H9 (cell line): Measurements from ENCODE around the gene PAQR4. TPM values are rescaled to one million over a fixed set of nuclear protein-coding genes. Genes with fewer than 3 reads are reported as not detected.

Source experiments
- DNase-seq: peaks from one replicate; pipeline ENCODE4 v3.0.0-alpha.2; 2017
- H2AFZ ChIP-seq: one replicate; pipeline ENCODE4 v1.6.1; 2013; ENCODE audit warnings: mild to moderate bottlenecking, low read length, control low read depth, moderate library complexity
- H2AK5ac ChIP-seq: 2 replicates; pipeline ENCODE4 v1.6.1; 2013; ENCODE audit warnings: low read length, control low read depth, mixed read lengths; ENCODE audit not compliant: insufficient read length
- H2BK120ac ChIP-seq: one replicate; pipeline ENCODE4 v1.6.1; 2013; ENCODE audit warnings: low read depth, mild to moderate bottlenecking, low read length, control low read depth, inconsistent platforms; ENCODE audit not compliant: poor library complexity, severe bottlenecking
- H2BK12ac ChIP-seq: 2 replicates; pipeline ENCODE4 v1.6.1; 2013; ENCODE audit warnings: low read length, control low read depth, mixed read lengths, low read depth; ENCODE audit not compliant: insufficient read length
- H2BK15ac ChIP-seq: 2 replicates; pipeline ENCODE4 v1.6.1; 2013; ENCODE audit warnings: low read depth, low read length, control low read depth
- H2BK20ac ChIP-seq: one replicate; pipeline ENCODE4 v1.6.1; 2013; ENCODE audit warnings: low read depth, mild to moderate bottlenecking, low read length, control low read depth, inconsistent platforms; ENCODE audit not compliant: poor library complexity, severe bottlenecking
- H2BK5ac ChIP-seq: 2 replicates; pipeline ENCODE4 v1.6.1; 2013; ENCODE audit warnings: low read length, control low read depth, mixed read lengths; ENCODE audit not compliant: insufficient read length
- H3K14ac ChIP-seq: 2 replicates; pipeline ENCODE4 v1.6.1; 2013; ENCODE audit warnings: low read length, control low read depth; ENCODE audit not compliant: insufficient read depth
- H3K18ac ChIP-seq: 2 replicates; pipeline ENCODE4 v1.6.1; 2013; ENCODE audit warnings: low read depth, mild to moderate bottlenecking, mixed read lengths, low read length, control low read depth; ENCODE audit not compliant: insufficient read length
- H3K23ac ChIP-seq: 2 replicates; pipeline ENCODE4 v1.6.1; 2013; ENCODE audit warnings: low read length, control low read depth, mixed read lengths, low read depth; ENCODE audit not compliant: insufficient read length
- H3K23me2 ChIP-seq: 2 replicates; pipeline ENCODE4 v1.6.1; 2013; ENCODE audit warnings: low read depth, mild to moderate bottlenecking, mixed read lengths, low read length, control low read depth; ENCODE audit not compliant: insufficient read length, poor library complexity, severe bottlenecking
- H3K27ac ChIP-seq: 2 replicates; pipeline ENCODE4 v1.5.1; 2013; ENCODE audit warnings: low read length, control low read depth, mixed read lengths, low read depth; ENCODE audit not compliant: insufficient read length
- H3K27me3 ChIP-seq: 2 replicates; pipeline ENCODE4 v1.6.1; 2013; ENCODE audit warnings: low read length, control low read depth, inconsistent platforms; ENCODE audit not compliant: insufficient read depth
- H3K4ac ChIP-seq: 2 replicates; pipeline ENCODE4 v1.6.1; 2013; ENCODE audit warnings: low read depth, mild to moderate bottlenecking, control low read depth, inconsistent platforms, low read length, moderate library complexity
- H3K4me1 ChIP-seq: 2 replicates; pipeline ENCODE4 v1.6.1; 2013; ENCODE audit warnings: low read length, control low read depth, inconsistent platforms; ENCODE audit not compliant: insufficient read depth
- H3K4me2 ChIP-seq: 2 replicates; pipeline ENCODE4 v1.6.1; 2013; ENCODE audit warnings: low read length, control low read depth, mixed read lengths; ENCODE audit not compliant: insufficient read length, insufficient read depth
- H3K56ac ChIP-seq: 2 replicates; pipeline ENCODE4 v1.6.1; 2013; ENCODE audit warnings: low read depth, mild to moderate bottlenecking, mixed read lengths, low read length, control low read depth; ENCODE audit not compliant: insufficient read length
- H3K79me1 ChIP-seq: 2 replicates; pipeline ENCODE4 v1.6.1; 2013; ENCODE audit warnings: low read depth, mild to moderate bottlenecking, moderate library complexity, low read length, control low read depth, inconsistent platforms; ENCODE audit not compliant: insufficient read depth, poor library complexity, severe bottlenecking
- H3K79me2 ChIP-seq: 2 replicates; pipeline ENCODE4 v1.6.1; 2013; ENCODE audit warnings: low read length, control low read depth, inconsistent platforms; ENCODE audit not compliant: insufficient read depth
- H3K9ac ChIP-seq: 2 replicates; pipeline ENCODE4 v1.6.1; 2013; ENCODE audit warnings: low read length, control low read depth, mixed read lengths; ENCODE audit not compliant: insufficient read length; ENCODE audit errors: extremely low read depth
- H3K9me3 ChIP-seq: one replicate; pipeline ENCODE4 v1.6.1; 2013; ENCODE audit warnings: low read depth, low read length, inconsistent platforms; ENCODE audit not compliant: control insufficient read depth
- H3T11ph ChIP-seq: one replicate; pipeline ENCODE4 v1.6.1; 2013; ENCODE audit warnings: mild to moderate bottlenecking, low read length, control low read depth, inconsistent platforms
- H4K20me1 ChIP-seq: one replicate; pipeline ENCODE4 v1.6.1; 2013; ENCODE audit not compliant: control insufficient read depth, insufficient read length, insufficient read depth
- H4K5ac ChIP-seq: 2 replicates; pipeline ENCODE4 v1.6.1; 2013; ENCODE audit warnings: low read depth, mild to moderate bottlenecking, mixed read lengths, low read length, control low read depth; ENCODE audit not compliant: insufficient read length
- H4K8ac ChIP-seq: replicated peaks from 2 replicates; pipeline ENCODE4 v1.6.1; 2013; ENCODE audit warnings: low read length, control low read depth, mixed read lengths, low read depth; ENCODE audit not compliant: insufficient read length
- H4K91ac ChIP-seq: 2 replicates; pipeline ENCODE4 v1.6.1; 2013; ENCODE audit warnings: low read depth, mild to moderate bottlenecking, moderate library complexity, mixed read lengths, low read length, control low read depth; ENCODE audit not compliant: insufficient read length
- H3K27ac Mint-ChIP-seq, 3 experiments: 2 replicates in 2 of 3; 3 replicates in 1 of 3; pipeline ENCODE4 v1.8.0; 2020 to 2021; ENCODE audit warnings: mixed read lengths in 3 of 3, mild to moderate bottlenecking in 1 of 3, moderate library complexity in 1 of 3
- H3K27me3 Mint-ChIP-seq: 2 replicates; pipeline ENCODE4 v1.8.0; 2021; ENCODE audit warnings: low read depth, mild to moderate bottlenecking, moderate library complexity, mixed read lengths
- H3K36me3 Mint-ChIP-seq, 3 experiments: 2 replicates in 2 of 3; 3 replicates in 1 of 3; pipeline ENCODE4 v1.8.0; 2020 to 2021; ENCODE audit warnings: low read depth in 3 of 3, mixed read lengths in 3 of 3; ENCODE audit not compliant: insufficient read depth in 1 of 3
- H3K4me1 Mint-ChIP-seq, 2 experiments: 2 replicates each; pipeline ENCODE4 v1.8.0; 2020; ENCODE audit warnings: mixed read lengths in 2 of 2
- H3K4me3 Mint-ChIP-seq, 2 experiments: 2 replicates in 1 of 2; 3 replicates in 1 of 2; pipeline ENCODE4 v1.8.0; 2020 to 2021; ENCODE audit warnings: mild to moderate bottlenecking in 2 of 2, mixed read lengths in 2 of 2, moderate library complexity in 1 of 2
- H3K9me3 Mint-ChIP-seq, 2 experiments: 2 replicates in 1 of 2; 3 replicates in 1 of 2; pipeline ENCODE4 v1.8.0; 2020; ENCODE audit warnings: mild to moderate bottlenecking in 2 of 2, mixed read lengths in 2 of 2, moderate library complexity in 1 of 2
- CTCF ChIP-seq: fragments of 200-600 bp; sonication (generic); conservative IDR thresholded peaks from 3 replicates; pipeline ENCODE4 v1.8.0; 2021; ENCODE audit warnings: antibody characterized with exemption, mild to moderate bottlenecking
- WGBS: extraction: QIAGEN DNeasy Blood & Tissue Kit; methylation state at CpG from one replicate; pipeline ENCODE4 v1.1.7; 2013; ENCODE audit warnings: missing lambda C conversion rate, low lambda C conversion rate, mixed read lengths; ENCODE audit not compliant: insufficient read length; ENCODE audit errors: extremely low coverage; 5-methylcytosine and 5-hydroxymethylcytosine counted together
- total RNA-seq: library from RNA; stranded (reverse); gene quantifications from 2 replicates; pipeline ENCODE4 v1.2.1, GENCODE V29; 2021

Gene PAQR4
- total RNA-seq, 1 experiment from 2014 or later = 32.1 TPM

- Histone ChIP-seq H4K8ac (no peak overlapping the region), H3K4me2 (no peak overlapping the region), H4K91ac (no peak overlapping the region), H3T11ph (no peak overlapping the region), H3K27me3 (no peaks in the 10 kb centered on the region), H2AFZ (no peak overlapping the region), H2BK120ac (no peak overlapping the region), H2AK5ac (no peak overlapping the region), H3K27ac (no peak overlapping the region), H2BK20ac (no peak overlapping the region), H2BK5ac (no peak overlapping the region), H3K23ac (no peak overlapping the region), H2BK12ac (no peak overlapping the region), H3K4ac (no peak overlapping the region), H3K23me2 (no peaks in the 10 kb centered on the region), H3K79me2 (no peaks in the 10 kb centered on the region), H3K79me1 (no peaks in the 10 kb centered on the region), H3K56ac (no peak overlapping the region), H3K18ac (no peak overlapping the region), H3K9ac (no peak overlapping the region), H4K5ac (no peak overlapping the region), H3K14ac (no peak overlapping the region; the same call in 1 of the 2 replicates), H3K4me1 (peaks cover under 1% of the 10 kb centered on the region; the same call in 1 of the 2 replicates), H3K9me3 (no peaks in the 10 kb centered on the region), H2BK15ac (no peak overlapping the region), H4K20me1 (peaks cover 2% of the 10 kb centered on the region)
- H3K36me3 Mint-ChIP-seq = peaks cover 0 to 7% (median 0%) of the 10 kb centered on the region in 3 experiments; a peak in 3 of 7 replicates
- WGBS = no CpG with 5 or more reads among the region's 12 CpGs
- no peak overlapping the region for H3K27ac Mint-ChIP-seq
- peak; percentile 76 for DNase-seq
- H3K4me3 Mint-ChIP-seq = no peak overlapping the region
- 0 out of 3 replicates have a peak, but pooled peaks have one; percentile 17 for TF ChIP-seq CTCF
- H3K9me3 Mint-ChIP-seq = no peaks in the 10 kb centered on the region
- no peaks in the 10 kb centered on the region; the same call in none of the 2 replicates for H3K27me3 Mint-ChIP-seq
- H3K4me1 Mint-ChIP-seq = peaks cover 12 to 34% of the 10 kb centered on the region in 2 experiments
Measured at GRCh38 chr16:3001316-3001715, 32.2 kb downstream of the PAQR4 start.
